ENCODE measurements around the gene LLGL1.
"Not testable (repeated sequence)": the region's sequence is repeated elsewhere in the genome, so short reads cannot be mapped to it uniquely, and the experiment has no call there.

LLGL1 gene

GRCh38 chr17:18194394-18194793 is 31.0 kb upstream of the LLGL1 start:
- DNase-seq (ENCODE audit: low read depth) = no peak

- DNase-seq (ENCODE audit: low read depth) = no peak
These were observed 30.6 kb upstream of the LLGL1 start for GRCh38 chr17:18194804-18195203.

GRCh38 chr17:18195246-18195645 is 30.2 kb upstream of the LLGL1 start:
- no peak for DNase-seq (ENCODE audit: low read depth)

GRCh38 chr17:18197535-18198194 is 27.8 kb upstream of the LLGL1 start:
- DNase-seq (ENCODE audit: low read depth) = no peak

- DNase-seq (ENCODE audit: low read depth) = no peak
These were observed 26.9 kb upstream of the LLGL1 start for GRCh38 chr17:18198530-18198929.

- DNase-seq (ENCODE audit: low read depth) = no peak
These were observed 24.3 kb upstream of the LLGL1 start for GRCh38 chr17:18201108-18201507.

- DNase-seq (ENCODE audit: low read depth) = no peak
These were observed 22.1 kb upstream of the LLGL1 start for GRCh38 chr17:18203308-18203707.

GRCh38 chr17:18205861-18206260 is 19.6 kb upstream of the LLGL1 start:
- DNase-seq (ENCODE audit: low read depth) = no peak

- DNase-seq (ENCODE audit: low read depth) = no peak
These were observed 18.5 kb upstream of the LLGL1 start for GRCh38 chr17:18206962-18207361.

- no peak for DNase-seq (ENCODE audit: low read depth)
These were observed 17.3 kb upstream of the LLGL1 start for GRCh38 chr17:18208092-18208491.

- DNase-seq (ENCODE audit: low read depth) = no peak
These were observed 11.7 kb upstream of the LLGL1 start for GRCh38 chr17:18213666-18214270.

- DNase-seq (ENCODE audit: low read depth) = not testable (repeated sequence)
These were observed 8.5 kb upstream of the LLGL1 start for GRCh38 chr17:18216906-18217305.

- DNase-seq (ENCODE audit: low read depth) = peak; percentile 57
These were observed 7.9 kb upstream of the LLGL1 start for GRCh38 chr17:18217412-18218015.

- DNase-seq (ENCODE audit: low read depth) = no peak
These were observed 6.5 kb upstream of the LLGL1 start for GRCh38 chr17:18218756-18219415.

- no peak for DNase-seq (ENCODE audit: low read depth)
These were observed 1.4 kb upstream of the LLGL1 start for GRCh38 chr17:18224053-18224386.

GRCh38 chr17:18224387-18225120 is 881 bp upstream of the LLGL1 start:
- DNase-seq (ENCODE audit: low read depth) = no peak

- DNase-seq (ENCODE audit: low read depth) = no peak
These were observed 328 bp downstream of the LLGL1 start for GRCh38 chr17:18225642-18226283.

GRCh38 chr17:18226284-18226945 is 980 bp downstream of the LLGL1 start:
- no peak for DNase-seq (ENCODE audit: low read depth)

- no peak for DNase-seq (ENCODE audit: low read depth)
These were observed 2.2 kb downstream of the LLGL1 start for GRCh38 chr17:18227635-18228034.

GRCh38 chr17:18228176-18228682 is 2.8 kb downstream of the LLGL1 start:
- no peak for DNase-seq (ENCODE audit: low read depth)

- DNase-seq (ENCODE audit: low read depth) = no peak
These were observed 3.8 kb downstream of the LLGL1 start for GRCh38 chr17:18229254-18229653.

All from T follicular helper cell (primary cell).